HG02610 (cell line): ENCODE results near the gene PELI1.
"Not testable (repeated sequence)": the region's sequence is repeated elsewhere in the genome, so short reads cannot be mapped to it uniquely, and the experiment has no call there.

Source experiments
- ATAC-seq: cut with Tn5 transposase; IDR thresholded peaks from one replicate; pipeline ENCODE4 v1.9.1; 2021; ENCODE audit warnings: mild to moderate bottlenecking, moderate library complexity; ENCODE audit not compliant: unreplicated experiment

Gene PELI1

GRCh38 chr2:64124571-64124970 is 19.6 kb downstream of the PELI1 start:
- ATAC-seq, result no peak

GRCh38 chr2:64124168-64124567 is 20.1 kb downstream of the PELI1 start:
- ATAC-seq, result no peak

GRCh38 chr2:64123740-64124139 is 20.5 kb downstream of the PELI1 start:
- no peak for ATAC-seq

GRCh38 chr2:64122358-64122757 is 21.9 kb downstream of the PELI1 start:
- ATAC-seq, result no peak

- no peak for ATAC-seq
These were observed 23.3 kb downstream of the PELI1 start for GRCh38 chr2:64120928-64121327.

GRCh38 chr2:64120008-64120407 is 24.2 kb downstream of the PELI1 start:
- no peak for ATAC-seq

GRCh38 chr2:64119369-64119768 is 24.9 kb downstream of the PELI1 start:
- ATAC-seq, result no peak

- ATAC-seq, result no peak
These were observed 28.2 kb downstream of the PELI1 start for GRCh38 chr2:64115808-64116598.

- ATAC-seq, result no peak
These were observed 29.3 kb downstream of the PELI1 start for GRCh38 chr2:64114912-64115277.

- peak; percentile 62 for ATAC-seq
These were observed 29.9 kb downstream of the PELI1 start for GRCh38 chr2:64114063-64114911.

GRCh38 chr2:64112016-64112415 is 32.2 kb downstream of the PELI1 start:
- no peak for ATAC-seq

- ATAC-seq, result no peak
These were observed 32.8 kb downstream of the PELI1 start for GRCh38 chr2:64111426-64111825.

GRCh38 chr2:64108666-64109241 is 35.5 kb downstream of the PELI1 start:
- no peak for ATAC-seq

GRCh38 chr2:64106481-64106880 is 37.7 kb downstream of the PELI1 start:
- ATAC-seq, result no peak

GRCh38 chr2:64105670-64106461 is 38.4 kb downstream of the PELI1 start:
- no peak for ATAC-seq

GRCh38 chr2:64104933-64105332 is 39.3 kb downstream of the PELI1 start:
- ATAC-seq, result no peak

- not testable (repeated sequence) for ATAC-seq
These were observed 41.5 kb downstream of the PELI1 start for GRCh38 chr2:64102736-64103135.

GRCh38 chr2:64101141-64101591 is 43.1 kb downstream of the PELI1 start:
- ATAC-seq, result peak; percentile 74

- peak; percentile 26 for ATAC-seq
These were observed 43.6 kb downstream of the PELI1 start for GRCh38 chr2:64100584-64100983.

GRCh38 chr2:64094663-64095382 is 49.4 kb downstream of the PELI1 start:
- no peak for ATAC-seq
